Tibial artery (tissue), 4 donors: ENCODE data around the gene PPP4R2.
"Not testable (repeated sequence)": the region's sequence is repeated elsewhere in the genome, so short reads cannot be mapped to it uniquely, and the experiment has no call there.

Experiments used
- DNase-seq, 2 donors: peaks; one replicate each; pipeline ENCODE4 v3.0.0-alpha.2; 2019
- H3K27ac ChIP-seq, 2 donors: fragments of 200-600 bp; sonication (generic) in 1 of 2; 1 replicate in 1 of 2; 2 replicates in 1 of 2; pipeline ENCODE4 v1.5.1; 2018 to 2019; ENCODE audit warnings: mild to moderate bottlenecking in 1 of 2
- H3K27me3 ChIP-seq, 2 donors: fragments of 200-600 bp; sonication (generic) in 1 of 2; one replicate each; pipeline versions ENCODE4 v1.5.1 to v1.6.0; 2016 to 2019
- H3K36me3 ChIP-seq, 3 donors: fragments of 200-600 bp; sonication (generic) in 2 of 3; one replicate each; pipeline ENCODE4 v1.5.1; 2016 to 2019; ENCODE audit warnings: mild to moderate bottlenecking in 2 of 3
- H3K4me1 ChIP-seq, 4 donors: fragments of 200-600 bp; sonication (generic) in 2 of 4; 1 replicate in 3 of 4; 2 replicates in 1 of 4; pipeline ENCODE4 v1.5.1; 2016 to 2019
- H3K4me3 ChIP-seq, 2 donors: fragments of 200-600 bp; sonication (generic) in 1 of 2; 1 replicate in 1 of 2; 2 replicates in 1 of 2; pipeline ENCODE4 v1.5.1; 2018 to 2019; ENCODE audit warnings: mild to moderate bottlenecking in 2 of 2
- H3K9me3 ChIP-seq, 3 donors: fragments of 200-600 bp; sonication (generic) in 1 of 3; one replicate each; pipeline ENCODE4 v1.5.1; 2016 to 2019
- intact Hi-C: fragments of 100-400 bp; cut with DNase I; formaldehyde crosslinking; loops from one replicate; pipeline ENCODE4 v1.15.0; 2023; ENCODE audit warnings: low total_unique reads
- TF ChIP-seq, protein P1 (sequence below), 2 experiments: fragments of 200-600 bp in 1 of 2; fragments of 450-650 bp in 1 of 2; IDR thresholded peaks; one replicate each; pipeline ENCODE4 v1.5.1; 2017 to 2019; ENCODE audit warnings: antibody characterized with exemption in 2 of 2, mild to moderate bottlenecking in 1 of 2, moderate library complexity in 1 of 2

The PPP4R2 gene

GRCh38 chr3:72999951-73000350 is 3.3 kb downstream of the PPP4R2 start:
- Histone ChIP-seq H3K4me1 (peaks cover 0 to 75% (median 28%) of the 10 kb centered on the region in 4 donors), H3K27ac (no peak overlapping the region), H3K36me3 (peaks cover 0 to 18% (median 0%) of the 10 kb centered on the region in 3 donors), H3K4me3 (peak overlapping the region in 1 of 2 donors; percentile 92), H3K9me3 (no peaks in the 10 kb centered on the region), H3K27me3 (no peaks in the 10 kb centered on the region)
- intact Hi-C loops = loop anchor here (10.0 kb wide), 1 partner anchor 45 kb away; no protein-coding TSS in a partner anchor
- TF ChIP-seq, protein P1, sequence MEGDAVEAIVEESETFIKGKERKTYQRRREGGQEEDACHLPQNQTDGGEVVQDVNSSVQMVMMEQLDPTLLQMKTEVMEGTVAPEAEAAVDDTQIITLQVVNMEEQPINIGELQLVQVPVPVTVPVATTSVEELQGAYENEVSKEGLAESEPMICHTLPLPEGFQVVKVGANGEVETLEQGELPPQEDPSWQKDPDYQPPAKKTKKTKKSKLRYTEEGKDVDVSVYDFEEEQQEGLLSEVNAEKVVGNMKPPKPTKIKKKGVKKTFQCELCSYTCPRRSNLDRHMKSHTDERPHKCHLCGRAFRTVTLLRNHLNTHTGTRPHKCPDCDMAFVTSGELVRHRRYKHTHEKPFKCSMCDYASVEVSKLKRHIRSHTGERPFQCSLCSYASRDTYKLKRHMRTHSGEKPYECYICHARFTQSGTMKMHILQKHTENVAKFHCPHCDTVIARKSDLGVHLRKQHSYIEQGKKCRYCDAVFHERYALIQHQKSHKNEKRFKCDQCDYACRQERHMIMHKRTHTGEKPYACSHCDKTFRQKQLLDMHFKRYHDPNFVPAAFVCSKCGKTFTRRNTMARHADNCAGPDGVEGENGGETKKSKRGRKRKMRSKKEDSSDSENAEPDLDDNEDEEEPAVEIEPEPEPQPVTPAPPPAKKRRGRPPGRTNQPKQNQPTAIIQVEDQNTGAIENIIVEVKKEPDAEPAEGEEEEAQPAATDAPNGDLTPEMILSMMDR (IDR thresholded peaks at IDR 0.05) = no peak
- DNase-seq = no peak

DNA sequence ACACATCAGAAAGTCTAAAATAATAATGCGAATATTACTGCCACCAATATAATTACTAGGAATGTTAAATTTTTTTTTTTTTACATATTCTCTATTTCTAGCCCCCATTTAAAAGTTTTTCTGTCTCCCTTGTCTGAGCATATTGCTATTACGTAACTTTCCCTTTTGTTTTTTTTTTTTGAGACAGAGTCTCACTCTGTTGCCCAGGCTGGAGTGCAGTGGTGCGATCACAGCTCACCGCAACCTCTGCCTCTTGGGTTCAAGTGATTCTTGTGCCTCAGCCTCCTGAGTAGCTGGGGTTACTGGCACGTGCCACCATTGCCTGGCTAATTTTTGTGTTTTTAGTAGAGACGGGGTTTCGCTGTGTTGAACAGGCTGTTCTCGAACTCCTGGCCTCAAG is 6.4 kb downstream of the PPP4R2 start:
- Histone ChIP-seq H3K36me3 (peaks cover 3 to 26% (median 12%) of the 10 kb centered on the region in 3 donors), H3K4me1 (peaks cover 0 to 69% (median 25%) of the 10 kb centered on the region in 4 donors)
- H3K27ac ChIP-seq, H3K27me3 ChIP-seq, intact Hi-C loops, H3K4me3 ChIP-seq, DNase-seq, H3K9me3 ChIP-seq: not testable (repeated sequence)

- TF ChIP-seq, protein P1 (IDR thresholded peaks at IDR 0.05) = no peak
- intact Hi-C loops = no loop called here
- H3K4me1 ChIP-seq = peaks cover 0 to 69% (median 17%) of the 10 kb centered on the region in 4 donors
- no peaks in the 10 kb centered on the region for H3K27me3 ChIP-seq
- no peak for DNase-seq
- H3K4me3 ChIP-seq = no peak overlapping the region
- peaks cover 3 to 26% (median 12%) of the 10 kb centered on the region in 3 donors for H3K36me3 ChIP-seq
- no peak overlapping the region for H3K27ac ChIP-seq
- no peaks in the 10 kb centered on the region for H3K9me3 ChIP-seq
Observed at GRCh38 chr3:73004316-73004715, 7.7 kb downstream of the PPP4R2 start.

DNA sequence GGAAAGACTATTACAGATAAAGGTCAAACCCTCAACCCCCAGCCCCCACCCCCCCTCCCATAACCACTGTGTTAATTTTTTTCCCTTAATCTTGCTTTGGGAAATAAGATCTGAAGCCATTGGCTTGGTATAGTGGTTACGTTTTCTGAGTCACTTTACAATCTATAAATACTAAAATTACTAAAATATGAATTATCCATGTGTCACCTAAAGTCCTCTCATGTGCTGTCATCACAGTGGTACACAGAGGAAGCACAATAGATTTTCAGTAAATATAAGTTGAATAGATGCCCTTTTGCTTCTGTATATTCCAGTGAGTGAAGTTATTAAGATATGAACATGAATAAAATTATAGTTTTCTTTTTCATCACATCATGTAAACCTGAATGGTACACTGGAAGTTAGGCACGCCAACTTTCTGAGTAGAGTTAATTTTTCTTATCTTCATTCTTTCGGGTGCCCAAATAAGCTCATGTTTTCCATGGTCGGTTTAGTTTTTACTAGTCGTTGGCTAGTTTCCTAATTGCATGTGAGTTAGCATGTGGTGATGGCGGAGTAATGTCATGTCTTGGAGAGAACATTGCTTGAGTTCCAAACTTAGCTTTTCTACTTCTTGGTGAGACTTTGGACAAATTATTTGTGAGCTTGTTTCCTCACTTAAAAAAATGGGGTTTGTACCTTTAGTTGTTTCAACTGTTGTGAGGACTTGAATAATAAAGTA is 11.5 kb downstream of the PPP4R2 start:
- DNase-seq = no peak
- Histone ChIP-seq H3K27ac (no peak overlapping the region), H3K4me3 (no peak overlapping the region), H3K4me1 (peaks cover 0 to 58% (median 2%) of the 10 kb centered on the region in 4 donors), H3K9me3 (no peaks in the 10 kb centered on the region), H3K36me3 (peaks cover 3 to 12% (median 8%) of the 10 kb centered on the region in 3 donors), H3K27me3 (no peaks in the 10 kb centered on the region)
- TF ChIP-seq, protein P1 (IDR thresholded peaks at IDR 0.05) = no peak
- intact Hi-C loops = no loop called here

DNA sequence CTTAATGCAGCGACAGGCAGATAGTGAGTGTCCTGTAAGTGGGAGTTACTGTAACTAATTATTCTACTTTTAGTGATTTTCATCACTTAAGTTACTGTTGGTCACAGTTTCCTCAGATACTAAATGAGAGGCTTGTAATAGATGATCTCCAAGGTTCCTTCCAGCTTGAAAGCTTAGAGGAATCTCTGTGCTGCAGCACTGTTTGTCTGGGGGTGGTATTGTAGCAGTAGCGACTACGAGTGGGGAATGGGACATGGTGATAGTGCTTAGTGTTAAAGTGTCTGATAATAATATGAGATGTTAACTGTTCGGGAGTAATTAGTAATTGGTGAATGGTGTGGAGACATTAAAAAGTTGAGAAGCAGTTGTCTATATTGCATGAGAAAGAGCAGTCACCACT is 12.4 kb downstream of the PPP4R2 start:
- TF ChIP-seq, protein P1 (IDR thresholded peaks at IDR 0.05) = no peak
- intact Hi-C loops = no loop called here

DNA sequence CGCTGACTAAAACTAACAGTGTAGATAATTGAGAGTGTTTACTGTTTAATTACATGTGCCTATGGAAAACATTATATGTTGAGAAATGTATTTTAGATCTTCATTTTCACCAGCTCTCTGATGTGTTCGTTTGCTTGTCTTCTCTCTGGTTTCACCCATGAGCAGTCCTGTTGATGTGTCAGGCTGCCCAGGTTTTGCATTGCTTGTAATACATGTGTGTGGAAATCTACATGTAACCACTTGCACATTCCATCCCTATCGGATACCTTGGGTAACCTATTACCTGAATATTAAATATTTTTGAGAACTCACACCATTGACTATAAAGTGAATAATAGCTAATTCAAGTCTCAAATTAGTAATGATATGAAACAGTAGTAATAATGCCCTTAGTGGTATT is 13.1 kb downstream of the PPP4R2 start:
- Histone ChIP-seq H3K27me3 (no peaks in the 10 kb centered on the region), H3K36me3 (peaks cover 3 to 12% (median 8%) of the 10 kb centered on the region in 3 donors), H3K4me3 (no peak overlapping the region), H3K9me3 (no peaks in the 10 kb centered on the region), H3K27ac (no peak overlapping the region), H3K4me1 (peaks cover 0 to 49% (median 0%) of the 10 kb centered on the region in 4 donors)
- TF ChIP-seq, protein P1 (IDR thresholded peaks at IDR 0.05) = no peak
- no peak for DNase-seq
- intact Hi-C loops = no loop called here

More for the DNA sequence above, 12.4 kb downstream of the PPP4R2 start:
- H3K27ac ChIP-seq = no peak overlapping the region
- no peak overlapping the region for H3K4me3 ChIP-seq
- no peaks in the 10 kb centered on the region for H3K27me3 ChIP-seq
- H3K4me1 ChIP-seq = peaks cover 0 to 50% (median 0%) of the 10 kb centered on the region in 4 donors
- no peak for DNase-seq
- peaks cover 3 to 12% (median 8%) of the 10 kb centered on the region in 3 donors for H3K36me3 ChIP-seq
- no peaks in the 10 kb centered on the region for H3K9me3 ChIP-seq
